GM19099 (cell line): ENCODE results near the gene MORC2.

ENCODE experiments used
- POLR2A ChIP-seq: IDR thresholded peaks from 3 replicates; pipeline ENCODE4 v1.6.1; 2011; ENCODE audit warnings: low read depth; ENCODE audit not compliant: insufficient read length; ENCODE audit errors: extremely low read depth

Gene MORC2

GRCh38 chr22:30940685-30941362 is 27.8 kb downstream of the MORC2 start:
- no peak for TF ChIP-seq POLR2A

- TF ChIP-seq POLR2A, result no peak
Observed at GRCh38 chr22:30934053-30934452, 34.5 kb downstream of the MORC2 start.

GRCh38 chr22:30933457-30933856 is 35.1 kb downstream of the MORC2 start:
- TF ChIP-seq POLR2A, result no peak

GRCh38 chr22:30932661-30933060 is 35.9 kb downstream of the MORC2 start:
- no peak for TF ChIP-seq POLR2A

- TF ChIP-seq POLR2A, result no peak
Observed at GRCh38 chr22:30931541-30932300, 36.9 kb downstream of the MORC2 start.

- no peak for TF ChIP-seq POLR2A
Observed at GRCh38 chr22:30930228-30930627, 38.3 kb downstream of the MORC2 start.

- no peak for TF ChIP-seq POLR2A
Observed at GRCh38 chr22:30928401-30928800, 40.2 kb downstream of the MORC2 start.

- TF ChIP-seq POLR2A, result no peak
Observed at GRCh38 chr22:30927806-30928205, 40.8 kb downstream of the MORC2 start.

- TF ChIP-seq POLR2A, result no peak
Observed at GRCh38 chr22:30926706-30927105, 41.9 kb downstream of the MORC2 start.

- no peak for TF ChIP-seq POLR2A
Observed at GRCh38 chr22:30925667-30926066, 42.9 kb downstream of the MORC2 start.

- no peak for TF ChIP-seq POLR2A
Observed at GRCh38 chr22:30923168-30923900, 45.2 kb downstream of the MORC2 start.

- peak; percentile 59 for TF ChIP-seq POLR2A
Observed at GRCh38 chr22:30922151-30922611, 46.4 kb downstream of the MORC2 start.

- no peak for TF ChIP-seq POLR2A
Observed at GRCh38 chr22:30921108-30921507, 47.5 kb downstream of the MORC2 start.

GRCh38 chr22:30920407-30920806 is 48.2 kb downstream of the MORC2 start:
- no peak for TF ChIP-seq POLR2A

GRCh38 chr22:30919973-30920372 is 48.6 kb downstream of the MORC2 start:
- no peak for TF ChIP-seq POLR2A

- no peak for TF ChIP-seq POLR2A
Observed at GRCh38 chr22:30918761-30919160, 49.8 kb downstream of the MORC2 start.

GRCh38 chr22:30910358-30910757 is 58.2 kb downstream of the MORC2 start:
- TF ChIP-seq POLR2A, result no peak

- TF ChIP-seq POLR2A, result no peak
Observed at GRCh38 chr22:30909306-30909705, 59.3 kb downstream of the MORC2 start.
